ENCODE measurements around the gene KRTAP24-1. TPM values are rescaled to one million over a fixed set of nuclear protein-coding genes. Genes with fewer than 3 reads are reported as not detected.

The KRTAP24-1 gene
- not detected in 3 replicates for total RNA-seq

GRCh38 chr21:30282850-30283249 is at the start of gene KRTAP24-1:
Gene KRTAP24-1, minus strand, starts transcription at chr21:30282950. Its CDS starts 18 bp downstream, at chr21:30282932.
- Mint-ChIP-seq H3K36me3 (no peaks in the 10 kb centered on the region), H3K27me3 (ENCODE audit: low read depth) (peaks cover 2% of the 10 kb centered on the region), H3K4me3 (no peak within 1 kb of the TSS), H3K4me1 (peaks cover 4% of the 10 kb centered on the region), H3K9me3 (peaks cover 5% of the 10 kb centered on the region), H3K27ac (no peak within 1 kb of the TSS)
- TF ChIP-seq CTCF (IDR thresholded peaks at IDR 0.05; ENCODE audit: unreplicated experiment): no peak
- no peak for DNase-seq (ENCODE audit: low spot score in 2 of 2, unreplicated experiment in 2 of 2)

GRCh38 chr21:30329203-30329875 is 46.6 kb upstream of the KRTAP24-1 start:
- H3K9me3 Mint-ChIP-seq: peaks cover 26% of the 10 kb centered on the region
- no peaks in the 10 kb centered on the region for H3K27me3 Mint-ChIP-seq (ENCODE audit: low read depth)
- H3K4me3 Mint-ChIP-seq: no peak overlapping the region
- H3K4me1 Mint-ChIP-seq: no peaks in the 10 kb centered on the region
- no peak for TF ChIP-seq CTCF (IDR thresholded peaks at IDR 0.05; ENCODE audit: unreplicated experiment)
- DNase-seq (ENCODE audit: low spot score in 2 of 2, unreplicated experiment in 2 of 2): no peak
- H3K27ac Mint-ChIP-seq: no peak overlapping the region
- no peaks in the 10 kb centered on the region for H3K36me3 Mint-ChIP-seq

- no peaks in the 10 kb centered on the region for H3K27me3 Mint-ChIP-seq (ENCODE audit: low read depth)
- no peaks in the 10 kb centered on the region for H3K4me1 Mint-ChIP-seq
- TF ChIP-seq CTCF (IDR thresholded peaks at IDR 0.05; ENCODE audit: unreplicated experiment): no peak
- peaks cover 28% of the 10 kb centered on the region for H3K9me3 Mint-ChIP-seq
- no peaks in the 10 kb centered on the region for H3K36me3 Mint-ChIP-seq
- DNase-seq (ENCODE audit: low spot score in 2 of 2, unreplicated experiment in 2 of 2): no peak
- no peak overlapping the region for H3K4me3 Mint-ChIP-seq
- no peak overlapping the region for H3K27ac Mint-ChIP-seq
These were observed 43.6 kb upstream of the KRTAP24-1 start for GRCh38 chr21:30326390-30326789.

GRCh38 chr21:30320215-30320614 is 37.5 kb upstream of the KRTAP24-1 start, which contains the start of gene KRTAP26-1:
Gene KRTAP26-1, minus strand, starts transcription at chr21:30320315. Its CDS starts 280 bp downstream, at chr21:30320035.
- peaks cover 4% of the 10 kb centered on the region for H3K27me3 Mint-ChIP-seq (ENCODE audit: low read depth)
- no peak within 1 kb of the TSS for H3K4me3 Mint-ChIP-seq
- H3K27ac Mint-ChIP-seq: no peak within 1 kb of the TSS
- H3K4me1 Mint-ChIP-seq: no peaks in the 10 kb centered on the region
- DNase-seq (ENCODE audit: low spot score in 2 of 2, unreplicated experiment in 2 of 2): no peak
- no peaks in the 10 kb centered on the region for H3K36me3 Mint-ChIP-seq
- TF ChIP-seq CTCF (IDR thresholded peaks at IDR 0.05; ENCODE audit: unreplicated experiment): no peak
- H3K9me3 Mint-ChIP-seq: peaks cover 10% of the 10 kb centered on the region

GRCh38 chr21:30315701-30316100 is 33.0 kb upstream of the KRTAP24-1 start:
- no peak for TF ChIP-seq CTCF (IDR thresholded peaks at IDR 0.05; ENCODE audit: unreplicated experiment)
- Mint-ChIP-seq H3K36me3 (no peaks in the 10 kb centered on the region), H3K4me3 (no peak overlapping the region), H3K27ac (no peak overlapping the region), H3K9me3 (no peaks in the 10 kb centered on the region), H3K4me1 (no peaks in the 10 kb centered on the region), H3K27me3 (ENCODE audit: low read depth) (peaks cover 14% of the 10 kb centered on the region)
- no peak for DNase-seq (ENCODE audit: low spot score in 2 of 2, unreplicated experiment in 2 of 2)

Data from mesothelial cell of epicardium (in vitro differentiated cells).